Measurements from ENCODE around the gene KDM2B.

Gene KDM2B

DNA sequence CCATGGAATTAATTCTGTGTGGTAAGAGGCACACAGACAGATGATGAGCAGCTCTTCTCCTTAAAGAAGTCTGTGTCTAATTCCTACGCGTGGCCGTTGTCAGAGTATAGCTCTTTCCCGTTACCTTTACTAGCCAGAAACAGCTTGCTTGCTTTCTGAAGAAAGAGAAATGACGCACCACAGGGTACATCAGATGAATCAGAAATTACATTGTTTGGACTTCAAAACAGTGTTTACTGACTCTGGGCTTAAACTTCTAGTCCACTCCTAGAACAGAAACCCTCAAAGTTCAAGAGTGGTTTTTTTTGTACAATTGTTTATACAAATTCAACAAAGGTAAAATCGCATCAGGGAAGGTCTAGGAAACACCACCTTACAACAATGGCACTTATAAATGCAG lies 151.9 kb downstream of the KDM2B start:
- no peak overlapping the region for H3K4me3 ChIP-seq (ENCODE audit: low read depth, low read length)
- TF ChIP-seq, protein P1, sequence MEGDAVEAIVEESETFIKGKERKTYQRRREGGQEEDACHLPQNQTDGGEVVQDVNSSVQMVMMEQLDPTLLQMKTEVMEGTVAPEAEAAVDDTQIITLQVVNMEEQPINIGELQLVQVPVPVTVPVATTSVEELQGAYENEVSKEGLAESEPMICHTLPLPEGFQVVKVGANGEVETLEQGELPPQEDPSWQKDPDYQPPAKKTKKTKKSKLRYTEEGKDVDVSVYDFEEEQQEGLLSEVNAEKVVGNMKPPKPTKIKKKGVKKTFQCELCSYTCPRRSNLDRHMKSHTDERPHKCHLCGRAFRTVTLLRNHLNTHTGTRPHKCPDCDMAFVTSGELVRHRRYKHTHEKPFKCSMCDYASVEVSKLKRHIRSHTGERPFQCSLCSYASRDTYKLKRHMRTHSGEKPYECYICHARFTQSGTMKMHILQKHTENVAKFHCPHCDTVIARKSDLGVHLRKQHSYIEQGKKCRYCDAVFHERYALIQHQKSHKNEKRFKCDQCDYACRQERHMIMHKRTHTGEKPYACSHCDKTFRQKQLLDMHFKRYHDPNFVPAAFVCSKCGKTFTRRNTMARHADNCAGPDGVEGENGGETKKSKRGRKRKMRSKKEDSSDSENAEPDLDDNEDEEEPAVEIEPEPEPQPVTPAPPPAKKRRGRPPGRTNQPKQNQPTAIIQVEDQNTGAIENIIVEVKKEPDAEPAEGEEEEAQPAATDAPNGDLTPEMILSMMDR (IDR thresholded peaks at IDR 0.05; ENCODE audit: insufficient read depth, low read length, missing control alignments): no peak
- POLR2A ChIA-PET: no interaction called here
- DNase-seq (ENCODE audit: low read depth, low spot score): no peak
- CTCF ChIA-PET: interaction anchor here (7.3 to 7.7 kb wide), 2 partner anchors 15 to 94 kb away, joined by 45 to 82 read pairs; no protein-coding TSS in a partner anchor

DNA sequence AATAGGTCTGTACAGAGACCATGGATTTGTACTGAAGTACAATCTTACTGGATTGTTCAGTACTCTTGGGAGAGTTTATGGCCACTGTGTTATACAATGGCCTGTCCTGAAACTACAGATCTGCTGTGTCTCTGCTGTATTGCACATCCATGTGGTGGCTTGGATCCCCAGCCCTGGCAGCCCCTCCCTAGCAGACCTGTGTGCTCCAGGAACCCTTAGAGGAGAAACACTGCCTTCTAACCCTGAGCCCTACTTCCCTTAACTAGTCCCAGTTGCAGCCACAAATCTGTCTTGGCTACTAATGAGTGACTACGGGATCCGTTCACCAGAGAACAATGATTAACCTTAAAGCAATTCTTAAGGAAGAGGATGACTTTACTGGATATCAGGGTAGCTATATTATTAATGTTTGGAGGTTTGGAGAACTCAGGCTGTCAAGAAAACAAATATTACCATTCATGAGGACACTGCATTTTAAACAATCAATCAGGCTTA lies 153.2 kb downstream of the KDM2B start:
- no peak for DNase-seq (ENCODE audit: low read depth, low spot score)
- H3K4me3 ChIP-seq (ENCODE audit: low read depth, low read length): no peak overlapping the region
- POLR2A ChIA-PET: no interaction called here
- CTCF ChIA-PET: interaction anchor here (6.1 to 8.1 kb wide), 2 partner anchors 14 to 93 kb away, joined by 51 to 75 read pairs; no protein-coding TSS in a partner anchor
- TF ChIP-seq, protein P1 (IDR thresholded peaks at IDR 0.05; ENCODE audit: insufficient read depth, low read length, missing control alignments): no peak

DNA sequence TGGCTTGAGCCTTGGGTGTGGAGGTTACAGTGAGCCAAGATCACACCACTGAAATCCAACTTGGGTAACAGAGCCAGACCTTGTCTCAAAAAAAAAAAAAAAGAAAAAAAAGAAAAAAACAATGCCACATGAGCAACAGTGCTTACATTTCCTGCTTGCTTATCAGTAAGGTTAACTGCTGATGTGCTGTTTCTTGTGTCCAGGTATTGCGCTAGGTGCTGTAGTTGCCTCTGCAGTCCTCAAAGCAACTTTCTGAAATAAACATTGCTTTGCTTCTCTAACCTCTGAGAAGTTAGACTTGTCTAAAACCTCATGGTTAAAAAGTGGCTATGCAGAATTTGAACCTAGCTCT lies 156.2 kb downstream of the KDM2B start:
- no peak overlapping the region for H3K4me3 ChIP-seq (ENCODE audit: low read depth, low read length)
- ChIA-PET POLR2A (no interaction called here), CTCF (interaction anchor here (1.3 to 8.1 kb wide), 6 partner anchors 11 to 90 kb away, joined by 3 to 75 read pairs (median 6); no protein-coding TSS in a partner anchor)
- DNase-seq (ENCODE audit: low read depth, low spot score): no peak
- TF ChIP-seq, protein P1 (IDR thresholded peaks at IDR 0.05; ENCODE audit: insufficient read depth, low read length, missing control alignments): no peak

DNA sequence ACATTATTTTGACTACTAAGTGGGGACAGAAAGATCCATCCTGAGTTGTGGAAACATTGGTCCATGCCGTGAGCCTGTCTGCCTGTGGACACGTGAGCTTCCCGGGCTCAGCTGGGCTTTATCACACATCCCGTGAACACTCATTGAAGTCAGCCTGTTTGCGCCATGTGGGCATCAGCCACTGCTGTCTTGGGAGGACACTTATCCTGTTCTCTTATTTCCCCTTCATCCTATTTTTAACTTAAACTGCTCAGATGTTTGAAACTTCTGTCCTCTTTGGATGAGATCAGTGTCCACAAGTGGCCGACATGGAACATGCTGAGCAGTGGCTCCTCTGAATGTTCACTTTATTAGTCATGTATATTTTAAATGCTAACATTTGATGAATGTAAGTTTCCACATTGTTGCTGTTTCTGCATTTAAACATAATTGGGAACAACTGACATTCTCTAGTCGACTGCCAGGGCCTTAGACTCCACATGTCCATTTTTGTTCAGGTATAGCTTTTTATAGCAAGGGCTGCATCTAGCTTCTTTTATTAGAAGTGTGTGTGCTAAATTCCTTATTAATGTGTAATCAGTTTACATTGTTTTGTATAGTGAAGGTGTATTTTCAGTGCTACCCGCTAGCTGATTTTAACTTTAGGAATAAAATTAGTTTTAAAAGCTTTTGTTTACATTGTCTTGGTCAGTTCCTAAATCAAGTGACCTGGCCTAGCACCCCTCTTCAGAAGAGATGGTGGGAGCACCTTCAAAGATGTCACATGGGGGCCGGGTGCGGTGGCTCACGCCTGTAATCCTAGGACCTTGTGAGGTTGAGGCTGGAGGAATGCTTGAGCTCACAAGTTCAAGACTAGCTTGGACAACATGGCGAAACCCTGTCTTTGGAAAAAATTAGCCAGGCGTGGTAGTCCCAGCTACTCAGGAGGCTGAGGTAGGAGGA lies 156.9 kb downstream of the KDM2B start:
- TF ChIP-seq, protein P1 (IDR thresholded peaks at IDR 0.05; ENCODE audit: insufficient read depth, low read length, missing control alignments): no peak
- ChIA-PET POLR2A (interaction anchor here (1.0 to 1.7 kb wide), 2 partner anchors 23 to 62 kb away, joined by 3 to 11 read pairs; partner anchors contain the start of gene RNF34), CTCF (interaction anchor here (1.3 to 8.1 kb wide), 5 partner anchors 18 to 89 kb away, joined by 3 to 75 read pairs (median 7); no protein-coding TSS in a partner anchor)
- no peak overlapping the region for H3K4me3 ChIP-seq (ENCODE audit: low read depth, low read length)
- no peak for DNase-seq (ENCODE audit: low read depth, low spot score)

DNA sequence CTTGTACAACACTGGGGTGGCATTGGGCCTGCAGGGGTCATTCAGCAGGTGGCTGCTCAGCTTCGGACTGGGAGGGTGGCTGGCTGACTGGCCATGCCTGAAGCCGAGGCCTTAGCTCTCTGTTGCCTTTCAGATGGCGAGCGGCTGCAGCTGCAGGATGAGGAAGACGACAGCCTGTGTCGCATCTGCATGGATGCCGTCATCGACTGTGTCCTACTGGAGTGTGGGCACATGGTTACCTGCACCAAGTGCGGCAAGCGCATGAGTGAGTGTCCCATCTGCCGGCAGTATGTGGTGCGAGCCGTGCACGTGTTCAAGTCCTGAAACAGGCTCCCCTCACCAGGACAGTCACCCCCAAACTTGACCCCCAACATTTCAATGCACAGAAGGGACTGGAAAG lies 157.6 kb downstream of the KDM2B start:
- no peak for DNase-seq (ENCODE audit: low read depth, low spot score)
- ChIA-PET CTCF (interaction anchor here (1.8 to 8.1 kb wide), 4 partner anchors 19 to 89 kb away, joined by 4 to 75 read pairs (median 29); no protein-coding TSS in a partner anchor), POLR2A (interaction anchor here (0.6 to 1.7 kb wide), 3 partner anchors 23 to 61 kb away, joined by 3 to 11 read pairs (median 3); partner anchors contain the start of gene RNF34)
- TF ChIP-seq, protein P1 (IDR thresholded peaks at IDR 0.05; ENCODE audit: insufficient read depth, low read length, missing control alignments): no peak
- no peak overlapping the region for H3K4me3 ChIP-seq (ENCODE audit: low read depth, low read length)

DNA sequence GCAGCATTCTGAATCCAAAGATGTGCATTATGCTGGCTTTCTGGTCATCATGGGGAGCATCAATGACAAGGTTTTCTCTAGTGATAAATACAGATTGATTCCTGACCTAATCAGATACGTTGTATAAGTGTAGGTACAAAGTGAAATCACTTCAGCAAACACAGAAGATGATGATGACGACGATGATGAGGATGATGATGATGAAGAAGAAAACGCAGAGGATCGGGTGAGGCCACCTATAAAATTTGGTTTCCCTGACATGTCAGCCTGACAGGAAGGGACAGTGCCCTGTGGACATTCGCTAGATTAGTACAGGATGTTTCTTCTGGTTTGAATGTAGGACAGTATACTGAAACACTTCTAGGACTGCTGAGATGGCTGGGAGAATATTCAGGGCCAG lies 160.7 kb downstream of the KDM2B start:
- ChIA-PET CTCF (interaction anchor here (1.5 to 8.1 kb wide), 4 partner anchors 22 to 86 kb away, joined by 3 to 75 read pairs (median 6); no protein-coding TSS in a partner anchor), POLR2A (no interaction called here)
- H3K4me3 ChIP-seq (ENCODE audit: low read depth, low read length): no peak overlapping the region
- no peak for DNase-seq (ENCODE audit: low read depth, low spot score)
- TF ChIP-seq, protein P1 (IDR thresholded peaks at IDR 0.05; ENCODE audit: insufficient read depth, low read length, missing control alignments): no peak
